HG03039 (cell line): ENCODE measurements around the gene IL4R.
"Not testable (repeated sequence)": the region's sequence is repeated elsewhere in the genome, so short reads cannot be mapped to it uniquely, and the experiment has no call there.

Experiments
- ATAC-seq: cut with Tn5 transposase; IDR thresholded peaks from one replicate; pipeline ENCODE4 v1.9.1; 2021; ENCODE audit warnings: mild to moderate bottlenecking, moderate library complexity; ENCODE audit not compliant: unreplicated experiment

Gene IL4R

GRCh38 chr16:27287887-27288286, 25.9 kb upstream of the IL4R start:
- ATAC-seq, result no peak

- not testable (repeated sequence) for ATAC-seq
Observed at GRCh38 chr16:27288313-27288712, 25.5 kb upstream of the IL4R start.

GRCh38 chr16:27289669-27290068, 24.1 kb upstream of the IL4R start:
- no peak for ATAC-seq

GRCh38 chr16:27290562-27290961, 23.2 kb upstream of the IL4R start:
- ATAC-seq, result no peak

- no peak for ATAC-seq
Observed at GRCh38 chr16:27291106-27291505, 22.7 kb upstream of the IL4R start.

- ATAC-seq, result no peak
Observed at GRCh38 chr16:27291722-27292240, 22.0 kb upstream of the IL4R start.

- no peak for ATAC-seq
Observed at GRCh38 chr16:27293343-27293742, 20.4 kb upstream of the IL4R start.

- no peak for ATAC-seq
Observed at GRCh38 chr16:27298132-27298531, 15.6 kb upstream of the IL4R start.

- ATAC-seq, result no peak
Observed at GRCh38 chr16:27301236-27301861, 12.4 kb upstream of the IL4R start.

GRCh38 chr16:27302126-27302525, 11.6 kb upstream of the IL4R start:
- ATAC-seq, result no peak

GRCh38 chr16:27303256-27304100, 10.3 kb upstream of the IL4R start:
- ATAC-seq, result no peak

- ATAC-seq, result no peak
Observed at GRCh38 chr16:27304102-27304501, 9.7 kb upstream of the IL4R start.

- no peak for ATAC-seq
Observed at GRCh38 chr16:27304881-27305745, 8.7 kb upstream of the IL4R start.

- no peak for ATAC-seq
Observed at GRCh38 chr16:27305839-27306442, 7.8 kb upstream of the IL4R start.

- ATAC-seq, result no peak
Observed at GRCh38 chr16:27308792-27309191, 5.0 kb upstream of the IL4R start.

- ATAC-seq, result no peak
Observed at GRCh38 chr16:27310576-27311447, 3.0 kb upstream of the IL4R start.

GRCh38 chr16:27311448-27311830, 2.3 kb upstream of the IL4R start:
- no peak for ATAC-seq

GRCh38 chr16:27311897-27312303, 1.9 kb upstream of the IL4R start:
- ATAC-seq, result no peak

- ATAC-seq, result no peak
Observed at GRCh38 chr16:27312580-27313421, 973 bp upstream of the IL4R start.
